CD14-positive monocyte (primary cell): ENCODE data around the gene LRCH1. TPM values are rescaled to one million over a fixed set of nuclear protein-coding genes. Genes with fewer than 3 reads are reported as not detected.

Experiments used
- DNase-seq, 3 donors: peaks; one replicate each; pipeline ENCODE4 v3.0.0-alpha.2; 2011 to 2022
- H2AFZ ChIP-seq: 2 replicates; pipeline ENCODE4 v1.6.0; 2012; ENCODE audit warnings: mild to moderate bottlenecking, low read depth, low read length, inconsistent platforms; ENCODE audit not compliant: insufficient read depth, poor library complexity, severe bottlenecking
- H3K27ac ChIP-seq, 2 donors: 1 replicate in 1 of 2; 2 replicates in 1 of 2; pipeline ENCODE4 v1.5.1; 2012 to 2013; ENCODE audit warnings: low read length in 2 of 2, control low read depth in 1 of 2, inconsistent platforms in 1 of 2, low read depth in 1 of 2, mild to moderate bottlenecking in 1 of 2
- H3K27me3 ChIP-seq, 2 donors: one replicate each; pipeline versions ENCODE4 v1.6.0 to v1.6.1; 2011 to 2013; ENCODE audit warnings: low read length in 2 of 2; ENCODE audit not compliant: control insufficient read depth in 2 of 2, insufficient read depth in 2 of 2
- H3K36me3 ChIP-seq, 2 donors: replicated peaks in 1 of 2; 1 replicate in 1 of 2; 2 replicates in 1 of 2; pipeline versions ENCODE4 v1.5.1 to v1.6.1; 2012 to 2013; ENCODE audit warnings: low read length in 2 of 2, control low read depth in 1 of 2, inconsistent platforms in 1 of 2, mild to moderate bottlenecking in 1 of 2; ENCODE audit not compliant: insufficient read depth in 2 of 2, control insufficient read depth in 1 of 2
- H3K4me1 ChIP-seq, 2 donors: 1 replicate in 1 of 2; 2 replicates in 1 of 2; pipeline versions ENCODE4 v1.5.1 to v1.6.1; 2012 to 2013; ENCODE audit warnings: low read length in 2 of 2, control low read depth in 1 of 2, inconsistent platforms in 1 of 2, mild to moderate bottlenecking in 1 of 2, moderate library complexity in 1 of 2; ENCODE audit not compliant: insufficient read depth in 2 of 2, control insufficient read depth in 1 of 2
- H3K4me2 ChIP-seq: replicated peaks from 2 replicates; pipeline ENCODE3; 2012; ENCODE audit warnings: low read length, moderate library complexity, mild to moderate bottlenecking; ENCODE audit not compliant: poor library complexity, severe bottlenecking; ENCODE audit errors: extremely low read depth
- H3K4me3 ChIP-seq, 3 experiments: fragments of 200-600 bp in 1 of 3; sonication (generic) in 1 of 3; replicated peaks in 1 of 3; 1 replicate in 2 of 3; 2 replicates in 1 of 3; pipeline ENCODE4 v1.5.1; 2011 to 2013; ENCODE audit warnings: low read length in 3 of 3, mild to moderate bottlenecking in 3 of 3, control low read depth in 2 of 3, low read depth in 2 of 3, inconsistent platforms in 1 of 3, moderate library complexity in 1 of 3
- H3K79me2 ChIP-seq: 2 replicates; pipeline ENCODE4 v1.6.0; 2012; ENCODE audit warnings: mild to moderate bottlenecking, control low read depth, inconsistent platforms, low read length, moderate library complexity; ENCODE audit not compliant: insufficient read depth
- H3K9ac ChIP-seq: 2 replicates; pipeline ENCODE4 v1.6.0; 2017; ENCODE audit warnings: low read length, mild to moderate bottlenecking; ENCODE audit not compliant: insufficient read depth, poor library complexity, severe bottlenecking
- H3K9me3 ChIP-seq, 2 donors: replicated peaks in 1 of 2; 1 replicate in 1 of 2; 2 replicates in 1 of 2; pipeline versions ENCODE4 v1.5.1 to v1.6.1; 2012 to 2013; ENCODE audit warnings: low read length in 2 of 2, control low read depth in 1 of 2; ENCODE audit not compliant: control insufficient read depth in 1 of 2, insufficient read depth in 1 of 2
- H4K20me1 ChIP-seq: 2 replicates; pipeline ENCODE4 v1.6.0; 2012; ENCODE audit warnings: mild to moderate bottlenecking, low read length, control low read depth, moderate library complexity; ENCODE audit not compliant: insufficient read depth
- H3K27ac Mint-ChIP-seq, 7 donors: one replicate each; pipeline ENCODE4 v1.8.0; 2020; ENCODE audit warnings: mild to moderate bottlenecking in 7 of 7, mixed read lengths in 7 of 7, moderate library complexity in 6 of 7, inconsistent platforms in 2 of 7
- H3K27me3 Mint-ChIP-seq, 3 donors: one replicate each; pipeline ENCODE4 v1.8.0; 2021 to 2022; ENCODE audit warnings: low read depth in 3 of 3, mild to moderate bottlenecking in 3 of 3, mixed read lengths in 3 of 3, moderate library complexity in 3 of 3, inconsistent platforms in 1 of 3
- H3K36me3 Mint-ChIP-seq, 2 donors: one replicate each; pipeline ENCODE4 v1.8.0; 2020; ENCODE audit warnings: mixed read lengths in 2 of 2, inconsistent platforms in 1 of 2, mild to moderate bottlenecking in 1 of 2
- H3K4me1 Mint-ChIP-seq: one replicate; pipeline ENCODE4 v1.8.0; 2020; ENCODE audit warnings: mild to moderate bottlenecking, mixed read lengths
- H3K4me3 Mint-ChIP-seq, 2 donors: one replicate each; pipeline ENCODE4 v1.8.0; 2020; ENCODE audit warnings: mild to moderate bottlenecking in 2 of 2, mixed read lengths in 2 of 2, moderate library complexity in 1 of 2
- H3K9me3 Mint-ChIP-seq, 7 donors: one replicate each; pipeline ENCODE4 v1.8.0; 2020 to 2022; ENCODE audit warnings: mixed read lengths in 7 of 7, mild to moderate bottlenecking in 6 of 7, moderate library complexity in 6 of 7, inconsistent platforms in 2 of 7
- CTCF ChIP-seq: fragments of 200-600 bp; IDR thresholded peaks from one replicate; pipeline ENCODE4 v1.8.0; 2022; ENCODE audit warnings: antibody characterized with exemption, mild to moderate bottlenecking
- WGBS: methylation state at CpG from one replicate; pipeline ENCODE4 v1.1.5; 2013; ENCODE audit warnings: missing lambda C conversion rate; ENCODE audit not compliant: insufficient coverage; 5-methylcytosine and 5-hydroxymethylcytosine counted together
- intact Hi-C, 2 donors: fragments of 100-400 bp; cut with micrococcal nuclease; formaldehyde crosslinking; loops; one replicate each; pipeline versions ENCODE4 v1.15.0 to v1.15.1; 2023
- polyA plus RNA-seq, 3 donors: library from polyadenylated mRNA; depleted of rRNA in 1 of 3; unstranded in 2 of 3; stranded (reverse) in 1 of 3; fragments of 300-500 nt in 2 of 3; fragments of >200 nt in 1 of 3; fragmentation: Illumina TruSeq in 2 of 3; gene quantifications; 1 replicate in 2 of 3; 2 replicates in 1 of 3; pipeline ENCODE4 v1.2.3, GENCODE V29; 2012 to 2021

Gene LRCH1
- polyA plus RNA-seq, 3 donors: 0.88 to 7.1 (median 2.1) TPM

GRCh38 chr13:46522748-46523030 lies 30.3 kb upstream of the LRCH1 start:
- Mint-ChIP-seq H3K27me3 (peaks cover 0 to 4% (median 4%) of the 10 kb centered on the region in 3 donors), H3K27ac (no peak overlapping the region), H3K4me3 (no peak overlapping the region), H3K4me1 (peaks cover 19% of the 10 kb centered on the region), H3K9me3 (peaks cover 0 to 6% (median 5%) of the 10 kb centered on the region in 7 donors), H3K36me3 (no peaks in the 10 kb centered on the region)
- intact Hi-C loops: no loop called here
- Histone ChIP-seq H3K9ac (no peak overlapping the region), H3K36me3 (no peaks in the 10 kb centered on the region), H3K4me1 (peaks cover 5 to 8% of the 10 kb centered on the region in 2 donors), H3K27me3 (no peaks in the 10 kb centered on the region), H3K79me2 (no peaks in the 10 kb centered on the region), H3K4me3 (no peak overlapping the region), H3K9me3 (no peaks in the 10 kb centered on the region), H3K4me2 (no peak overlapping the region), H4K20me1 (no peaks in the 10 kb centered on the region), H3K27ac (no peak overlapping the region), H2AFZ (no peak overlapping the region)
- TF ChIP-seq CTCF: no peak
- no peak for DNase-seq

GRCh38 chr13:46523972-46524752 lies 28.8 kb upstream of the LRCH1 start:
- Mint-ChIP-seq H3K9me3 (peaks cover 0 to 6% (median 5%) of the 10 kb centered on the region in 7 donors), H3K36me3 (no peaks in the 10 kb centered on the region), H3K27me3 (peaks cover 0 to 2% (median 1%) of the 10 kb centered on the region in 3 donors), H3K4me3 (no peak overlapping the region), H3K4me1 (peaks cover 19% of the 10 kb centered on the region), H3K27ac (no peak overlapping the region)
- Histone ChIP-seq H3K36me3 (no peaks in the 10 kb centered on the region), H3K9me3 (no peaks in the 10 kb centered on the region), H3K4me2 (no peak overlapping the region), H4K20me1 (no peaks in the 10 kb centered on the region), H3K4me3 (no peak overlapping the region), H3K79me2 (no peaks in the 10 kb centered on the region), H3K27me3 (no peaks in the 10 kb centered on the region), H3K4me1 (peaks cover 5 to 8% of the 10 kb centered on the region in 2 donors), H3K27ac (no peak overlapping the region), H2AFZ (no peak overlapping the region), H3K9ac (no peak overlapping the region)
- no peak for TF ChIP-seq CTCF
- intact Hi-C loops: no loop called here
- no peak for DNase-seq
- no CpG with 5 or more reads among the region's 2 CpGs for WGBS
